GM12865 (cell line): ENCODE data around the gene RHOC.
A peak's percentile ranks its signal among the peaks of the same experiment; 100 is the strongest.

Source experiments
- DNase-seq: peaks from one replicate; pipeline ENCODE4 v3.0.0; 2010; ENCODE audit warnings: low read depth
- H3K4me3 ChIP-seq: 2 replicates; pipeline ENCODE4 v1.5.1; 2011; ENCODE audit warnings: mild to moderate bottlenecking, low read depth, low read length, control low read depth
- CTCF ChIP-seq: IDR thresholded peaks from 2 replicates; pipeline ENCODE4 v1.5.1; 2011; ENCODE audit warnings: low read length, control low read depth, low read depth, inconsistent platforms; ENCODE audit not compliant: insufficient read depth; ENCODE audit errors: missing control alignments

The RHOC gene

GRCh38 chr1:112717263-112717873 is 10.4 kb upstream of the RHOC start:
- TF ChIP-seq CTCF: no peak
- no peak for DNase-seq
- H3K4me3 ChIP-seq: no peak overlapping the region

GRCh38 chr1:112716133-112716720 is 9.3 kb upstream of the RHOC start:
- H3K4me3 ChIP-seq: peak overlapping the region; percentile 77
- TF ChIP-seq CTCF: peak; percentile 97
- DNase-seq: peak; percentile 88

- TF ChIP-seq CTCF: no peak
- H3K4me3 ChIP-seq: peak within 1 kb of the TSS; percentile 77
- peak; percentile 96 for DNase-seq
These were observed 8.5 kb upstream of the RHOC start, which contains the start of gene PPM1J for GRCh38 chr1:112715264-112716053. TSS of gene PPM1J (minus strand) at chr1:112715332. CDS start at chr1:112715301, 31 bp downstream.

GRCh38 chr1:112714313-112715263 is 7.7 kb upstream of the RHOC start:
- no peak for TF ChIP-seq CTCF
- DNase-seq: no peak
- H3K4me3 ChIP-seq: peak overlapping the region; percentile 55

GRCh38 chr1:112713466-112714312 is 6.8 kb upstream of the RHOC start:
- peak overlapping the region; percentile 55 for H3K4me3 ChIP-seq
- DNase-seq: peak; percentile 60
- TF ChIP-seq CTCF: no peak
